Kidney epithelial cell (primary cell): Measurements from ENCODE around the gene CERS1. TPM values are rescaled to one million over a fixed set of nuclear protein-coding genes. Genes with fewer than 3 reads are reported as not detected.

ENCODE experiments used
- DNase-seq: peaks from one replicate; pipeline ENCODE4 v3.0.0-alpha.2; 2010; ENCODE audit warnings: low read depth
- H3K27me3 ChIP-seq: 2 replicates; pipeline ENCODE4 v1.6.0; 2011; ENCODE audit warnings: low read length; ENCODE audit not compliant: control insufficient read depth, insufficient read depth
- H3K36me3 ChIP-seq: 2 replicates; pipeline ENCODE4 v1.5.1; 2011; ENCODE audit warnings: low read length; ENCODE audit not compliant: control insufficient read depth, insufficient read depth
- H3K4me3 ChIP-seq: 2 replicates; pipeline ENCODE4 v1.5.1; 2011; ENCODE audit warnings: low read depth, mild to moderate bottlenecking, control low read depth, low read length
- CTCF ChIP-seq: IDR thresholded peaks from 2 replicates; pipeline ENCODE4 v1.5.1; 2011; ENCODE audit warnings: mild to moderate bottlenecking, moderate library complexity, low read length, control low read depth, inconsistent platforms; ENCODE audit not compliant: insufficient read depth, poor library complexity, severe bottlenecking
- total RNA-seq: library from RNA; depleted of rRNA; stranded (reverse); fragments of >200 nt; gene quantifications from 2 replicates; pipeline ENCODE4 v1.2.3, GENCODE V29; 2015

The CERS1 gene
- total RNA-seq, 1 donor from 2014 or later, result 2.9 TPM

GRCh38 chr19:18832306-18833140 lies 63.4 kb downstream of the CERS1 start:
- DNase-seq, result no peak
- no peaks in the 10 kb centered on the region for H3K36me3 ChIP-seq

GRCh38 chr19:18831524-18832305 lies 64.2 kb downstream of the CERS1 start, which contains the start of gene UPF1:
UPF1 (plus strand) TSS chr19:18831959; CDS start chr19:18832210, 251 bp downstream.
- DNase-seq, result peak; percentile 69
- H3K4me3 ChIP-seq, result peak within 1 kb of the TSS; percentile 87
- TF ChIP-seq CTCF, result no peak

More at GRCh38 chr19:18832306-18833140, 63.4 kb downstream of the CERS1 start:
- no peaks in the 10 kb centered on the region for H3K27me3 ChIP-seq
- peak; percentile 26 for TF ChIP-seq CTCF
- H3K4me3 ChIP-seq, result peak overlapping the region; percentile 87

GRCh38 chr19:18830488-18830887 lies 65.5 kb downstream of the CERS1 start:
- H3K36me3 ChIP-seq, result no peaks in the 10 kb centered on the region
- TF ChIP-seq CTCF, result no peak
- DNase-seq, result no peak
- H3K4me3 ChIP-seq, result no peak overlapping the region
- H3K27me3 ChIP-seq, result no peaks in the 10 kb centered on the region

More at GRCh38 chr19:18831524-18832305, 64.2 kb downstream of the CERS1 start, which contains the start of gene UPF1:
- Histone ChIP-seq H3K27me3 (no peaks in the 10 kb centered on the region), H3K36me3 (no peaks in the 10 kb centered on the region)

- no peak for DNase-seq
- TF ChIP-seq CTCF, result no peak
- Histone ChIP-seq H3K27me3 (no peaks in the 10 kb centered on the region), H3K4me3 (no peak overlapping the region), H3K36me3 (no peaks in the 10 kb centered on the region)
Measured at GRCh38 chr19:18828786-18829185, 67.2 kb downstream of the CERS1 start.

Other genes starting within 250 kb of the CERS1 start
- gene CRTC1, start 212.5 kb downstream of the CERS1 start, total RNA-seq, result 2.3 and 5.5 TPM in 2 replicates
- gene COMP, start 104.9 kb downstream of the CERS1 start, total RNA-seq, result not detected in 2 replicates
- gene UPF1, start 64.2 kb downstream of the CERS1 start, total RNA-seq, result 71.6 and 81.1 TPM in 2 replicates
- gene COPE, start 23.2 kb upstream of the CERS1 start, total RNA-seq, result 415 and 437 TPM in 2 replicates
- gene DDX49, start 23.6 kb upstream of the CERS1 start, total RNA-seq, result 85.0 and 102 TPM in 2 replicates
- gene HOMER3, start 45.1 kb upstream of the CERS1 start, total RNA-seq, result 82.9 and 109 TPM in 2 replicates
- gene SUGP2, start 137.4 kb upstream of the CERS1 start, total RNA-seq, result 27.7 and 29.5 TPM in 2 replicates
- gene ARMC6, start 137.4 kb upstream of the CERS1 start, total RNA-seq, result 45.0 and 57.0 TPM in 2 replicates
- 2.8 and 3.0 TPM in 2 replicates for gene SLC25A42, start 167.8 kb upstream of the CERS1 start, total RNA-seq
- gene TMEM161A, start 242.3 kb upstream of the CERS1 start, total RNA-seq, result 24.5 and 42.6 TPM in 2 replicates